HepG2 (cell line): Measurements from ENCODE around the gene CNOT8. TPM values are rescaled to one million over a fixed set of nuclear protein-coding genes. Genes with fewer than 3 reads are reported as not detected.
A peak's percentile ranks its signal among the peaks of the same experiment; 100 is the strongest.

Source experiments
- ARNT2 ChIP-seq: sonication (generic); formaldehyde crosslinking; IDR thresholded peaks from 2 replicates; pipeline ENCODE4 v1.8.0; 2022; ENCODE audit warnings: mild to moderate bottlenecking, low read depth, missing genetic modification reagents, moderate library complexity
- CERS6 ChIP-seq: sonication (generic); formaldehyde crosslinking; IDR thresholded peaks from 2 replicates; pipeline ENCODE4 v1.5.0; 2020; ENCODE audit warnings: missing genetic modification reagents
- FOXO4 ChIP-seq: sonication (generic); formaldehyde crosslinking; conservative IDR thresholded peaks from 2 replicates; pipeline ENCODE4 v1.8.1; 2023; ENCODE audit warnings: missing genetic modification reagents
- FUBP1 ChIP-seq: sonication (generic); formaldehyde crosslinking; IDR thresholded peaks from 2 replicates; pipeline ENCODE4 v1.5.1; 2020; ENCODE audit warnings: missing genetic modification reagents, mild to moderate bottlenecking, borderline replicate concordance
- HCFC1 ChIP-seq: fragments of 150-350 bp; IDR thresholded peaks from 2 replicates; pipeline ENCODE4 v1.6.1; 2014; ENCODE audit warnings: low read depth, low read length
- HNF4G ChIP-seq, 2 experiments: sonication (generic) in 1 of 2; formaldehyde crosslinking in 1 of 2; IDR thresholded peaks; 2 replicates each; pipeline versions ENCODE4 v1.4.0 to v1.6.1; 2011 to 2020; ENCODE audit warnings: borderline replicate concordance in 2 of 2, low read depth in 2 of 2, mild to moderate bottlenecking in 2 of 2, low read length in 1 of 2, missing genetic modification reagents in 1 of 2, moderate library complexity in 1 of 2
- HNRNPUL1 ChIP-seq: fragments of 200-400 bp; formaldehyde crosslinking; IDR thresholded peaks from 2 replicates; pipeline ENCODE4 v1.6.1; 2017; ENCODE audit warnings: low read depth, mild to moderate bottlenecking, low read length, moderate library complexity
- KLF9 ChIP-seq: IDR thresholded peaks from 2 replicates; pipeline ENCODE4 v1.6.1; 2016; ENCODE audit warnings: low read depth
- MXI1 ChIP-seq: IDR thresholded peaks from 3 replicates; pipeline ENCODE4 v1.6.1; 2012; ENCODE audit warnings: low read depth, low read length, inconsistent platforms, borderline replicate concordance
- NFKBIZ ChIP-seq: IDR thresholded peaks from 2 replicates; pipeline ENCODE4 v1.6.1; 2018; ENCODE audit warnings: missing genetic modification reagents, missing compliant biosample characterization
- PAWR ChIP-seq: sonication (generic); formaldehyde crosslinking; IDR thresholded peaks from 2 replicates; pipeline ENCODE4 v1.4.0; 2020; ENCODE audit warnings: missing genetic modification reagents, mild to moderate bottlenecking, borderline replicate concordance
- PAXIP1 ChIP-seq: sonication (generic); formaldehyde crosslinking; conservative IDR thresholded peaks from 2 replicates; pipeline ENCODE4 v1.4.0; 2020; ENCODE audit warnings: mild to moderate bottlenecking, missing genetic modification reagents, moderate library complexity
- SMARCE1 ChIP-seq: fragments of 450-650 bp; IDR thresholded peaks from 2 replicates; pipeline ENCODE4 v1.6.1; 2017; ENCODE audit warnings: borderline replicate concordance
- SPEN ChIP-seq: sonication (generic); formaldehyde crosslinking; IDR thresholded peaks from 2 replicates; pipeline ENCODE4 v1.5.1; 2020; ENCODE audit warnings: low read depth, mild to moderate bottlenecking, missing genetic modification reagents
- U2AF2 ChIP-seq: fragments of 200-400 bp; formaldehyde crosslinking; IDR thresholded peaks from 2 replicates; pipeline ENCODE4 v1.6.1; 2017; ENCODE audit warnings: low read depth, mild to moderate bottlenecking, low read length
- ZNF800 ChIP-seq: sonication (generic); formaldehyde crosslinking; IDR thresholded peaks from 2 replicates; pipeline ENCODE4 v1.4.0; 2020; ENCODE audit warnings: missing genetic modification reagents
- polyA plus RNA-seq, 8 experiments: library from polyadenylated mRNA; depleted of rRNA in 3 of 8; stranded (reverse) in 7 of 8; unstranded in 1 of 8; fragments of >200 nt; fragmentation: Illumina TruSeq in 4 of 8; extraction: Trizol in 4 of 8; gene quantifications; 2 replicates each; pipeline versions ENCODE4 v1.2.1 to v1.2.3, GENCODE V29; 2011 to 2016; ENCODE audit warnings: low read depth in 4 of 8, missing spikeins in 1 of 8, mixed read lengths in 1 of 8; ENCODE audit not compliant: insufficient read depth in 1 of 8
- total RNA-seq, 5 experiments: library from RNA; depleted of rRNA; stranded (reverse); fragments of >200 nt; fragmentation: Illumina TruSeq; extraction: Trizol; gene quantifications; 2 replicates each; pipeline ENCODE4 v1.2.3, GENCODE V29; 2016; ENCODE audit warnings: low read depth in 1 of 5

Gene CNOT8
- total and polyA plus RNA-seq, 2 of the 13 experiments (the other 11 are each of a cell fraction or from before 2014, with no cell fraction given), result 37.1 to 74.9 TPM

- TF ChIP-seq PAXIP1 (CRISPR knock-in tag) (peak; percentile 56; the same call in 1 of the 2 replicates), ZNF800 (CRISPR knock-in tag) (no peak), CERS6 (CRISPR knock-in tag) (no peak), SMARCE1 (no peak), MXI1 (no peak; the same call in 2 of the 3 replicates), HNRNPUL1 (no peak), FOXO4 (CRISPR knock-in tag) (no peak), ARNT2 (CRISPR knock-in tag) (no peak), HCFC1 (no peak), U2AF2 (no peak), FUBP1 (CRISPR knock-in tag) (no peak), HNF4G (IDR thresholded peaks at IDR 0.05; ENCODE audit: borderline replicate concordance, low read depth, low read length) (no peak), HNF4G (CRISPR knock-in tag; IDR thresholded peaks at IDR 0.05; ENCODE audit: borderline replicate concordance, low read depth) (no peak), PAWR (no peak), NFKBIZ (no peak), KLF9 (CRISPR knock-in tag) (no peak), SPEN (CRISPR knock-in tag) (no peak)
These were observed 8.0 kb upstream of the CNOT8 start, which contains the start of gene FAXDC2 (continued) for GRCh38 chr5:154850255-154851062.
